RWPE2 (cell line): ENCODE results near the gene GNAL.
A peak's percentile ranks its signal among the peaks of the same experiment; 100 is the strongest.

Source experiments
- ATAC-seq: fragments of 200-7000 bp; cut with Tn5 transposase; 3 replicates; pipeline ENCODE4 v1.9.1; 2021; ENCODE audit warnings: low read depth
- DNase-seq: peaks from one replicate; pipeline ENCODE4 v3.0.0-alpha.2; 2020; ENCODE audit warnings: low spot score
- H3K27ac ChIP-seq: fragments of 450-650 bp; 2 replicates; pipeline ENCODE4 v1.5.1; 2017; ENCODE audit warnings: mild to moderate bottlenecking; ENCODE audit not compliant: poor library complexity, severe bottlenecking
- H3K27me3 ChIP-seq: fragments of 250-450 bp; sonication (Bioruptor Pico); 2 replicates; pipeline ENCODE4 v1.5.1; 2021; ENCODE audit warnings: mild to moderate bottlenecking, moderate library complexity; ENCODE audit not compliant: insufficient read depth, poor library complexity, severe bottlenecking
- H3K36me3 ChIP-seq: fragments of 250-450 bp; sonication (Bioruptor Pico); 2 replicates; pipeline ENCODE4 v1.5.1; 2020; ENCODE audit warnings: low read depth, mild to moderate bottlenecking, moderate library complexity
- H3K4me1 ChIP-seq: fragments of 250-450 bp; sonication (Bioruptor Pico); 2 replicates; pipeline ENCODE4 v1.5.1; 2021; ENCODE audit warnings: mild to moderate bottlenecking, moderate library complexity; ENCODE audit not compliant: insufficient read depth, poor library complexity, severe bottlenecking
- H3K4me3 ChIP-seq: fragments of 250-450 bp; sonication (Bioruptor Pico); 2 replicates; pipeline ENCODE4 v1.5.1; 2021; ENCODE audit warnings: mild to moderate bottlenecking, moderate library complexity; ENCODE audit not compliant: severe bottlenecking
- H3K9me3 ChIP-seq: fragments of 250-450 bp; sonication (Bioruptor Pico); 2 replicates; pipeline ENCODE4 v1.5.1; 2021; ENCODE audit warnings: mild to moderate bottlenecking, moderate library complexity; ENCODE audit not compliant: severe bottlenecking
- CTCF ChIP-seq: fragments of 450-650 bp; IDR thresholded peaks from one replicate; pipeline ENCODE4 v1.5.1; 2017; ENCODE audit warnings: mild to moderate bottlenecking, moderate library complexity; ENCODE audit not compliant: poor library complexity, severe bottlenecking

Gene GNAL

GRCh38 chr18:11728249-11728648 is 39.2 kb downstream of the GNAL start:
- Histone ChIP-seq H3K4me3 (no peak overlapping the region), H3K27me3 (peaks cover 11% of the 10 kb centered on the region), H3K36me3 (no peaks in the 10 kb centered on the region), H3K9me3 (no peaks in the 10 kb centered on the region), H3K27ac (no peak overlapping the region), H3K4me1 (no peaks in the 10 kb centered on the region)
- peak; percentile 40 for TF ChIP-seq CTCF
- no peak for DNase-seq
- ATAC-seq, result 0 out of 3 replicates have a peak, but pooled peaks have one; percentile 38

- TF ChIP-seq CTCF, result no peak
- no peaks in the 10 kb centered on the region for H3K4me1 ChIP-seq
- ATAC-seq, result no peak
- no peak overlapping the region for H3K27ac ChIP-seq
- no peaks in the 10 kb centered on the region for H3K36me3 ChIP-seq
- H3K4me3 ChIP-seq, result no peak overlapping the region
- no peak for DNase-seq
- H3K27me3 ChIP-seq, result peaks cover 11% of the 10 kb centered on the region
- H3K9me3 ChIP-seq, result no peaks in the 10 kb centered on the region
These were observed 40.5 kb downstream of the GNAL start for GRCh38 chr18:11729556-11729955.

- TF ChIP-seq CTCF, result peak; percentile 90
- Histone ChIP-seq H3K9me3 (no peaks in the 10 kb centered on the region), H3K27ac (no peak overlapping the region), H3K27me3 (peaks cover 11% of the 10 kb centered on the region), H3K4me1 (no peaks in the 10 kb centered on the region), H3K4me3 (peak overlapping the region; percentile 7), H3K36me3 (no peaks in the 10 kb centered on the region)
- ATAC-seq, result peak; percentile 91
- DNase-seq, result no peak
These were observed 44.0 kb downstream of the GNAL start for GRCh38 chr18:11733031-11733430.

- H3K27ac ChIP-seq, result no peak overlapping the region
- no peaks in the 10 kb centered on the region for H3K9me3 ChIP-seq
- no peak for TF ChIP-seq CTCF
- no peaks in the 10 kb centered on the region for H3K4me1 ChIP-seq
- H3K4me3 ChIP-seq, result no peak overlapping the region
- ATAC-seq (peak; percentile 63), DNase-seq (no peak)
- no peaks in the 10 kb centered on the region for H3K36me3 ChIP-seq
- peaks cover 17% of the 10 kb centered on the region for H3K27me3 ChIP-seq
These were observed 47.6 kb downstream of the GNAL start for GRCh38 chr18:11736656-11737055.

- Histone ChIP-seq H3K27ac (no peak overlapping the region), H3K27me3 (peaks cover 6% of the 10 kb centered on the region), H3K4me3 (no peak overlapping the region), H3K36me3 (no peaks in the 10 kb centered on the region), H3K4me1 (no peaks in the 10 kb centered on the region), H3K9me3 (no peaks in the 10 kb centered on the region)
- TF ChIP-seq CTCF, result no peak
- DNase-seq (no peak), ATAC-seq (no peak)
These were observed 50.8 kb downstream of the GNAL start for GRCh38 chr18:11739893-11740292.
